ENCODE results near the gene OSCAR.
"Not testable (repeated sequence)": the region's sequence is repeated elsewhere in the genome, so short reads cannot be mapped to it uniquely, and the experiment has no call there.

Gene OSCAR

GRCh38 chr19:54124393-54124792, 23.8 kb upstream of the OSCAR start:
- DNase-seq, result no peak

- no peak for DNase-seq
These were observed 23.1 kb upstream of the OSCAR start for GRCh38 chr19:54123682-54124081.

- DNase-seq, result no peak
These were observed 20.7 kb upstream of the OSCAR start for GRCh38 chr19:54121259-54121658.

GRCh38 chr19:54115109-54116063, 14.8 kb upstream of the OSCAR start, which contains the start of the genes PRPF31 and TFPT:
Gene PRPF31 (plus strand): TSS chr19:54115754. CDS start chr19:54118279, 2,525 bp downstream.
Gene TFPT (minus strand): TSS chr19:54115657. CDS start chr19:54115269, 388 bp downstream.
- DNase-seq, result peak; percentile 96

GRCh38 chr19:54114340-54115108, 13.9 kb upstream of the OSCAR start:
- DNase-seq, result peak in 1 of 2 donors; percentile 20

GRCh38 chr19:54109651-54110050, 9.0 kb upstream of the OSCAR start:
- DNase-seq, result no peak

- DNase-seq, result no peak
These were observed 7.9 kb upstream of the OSCAR start for GRCh38 chr19:54108496-54108895.

DNA sequence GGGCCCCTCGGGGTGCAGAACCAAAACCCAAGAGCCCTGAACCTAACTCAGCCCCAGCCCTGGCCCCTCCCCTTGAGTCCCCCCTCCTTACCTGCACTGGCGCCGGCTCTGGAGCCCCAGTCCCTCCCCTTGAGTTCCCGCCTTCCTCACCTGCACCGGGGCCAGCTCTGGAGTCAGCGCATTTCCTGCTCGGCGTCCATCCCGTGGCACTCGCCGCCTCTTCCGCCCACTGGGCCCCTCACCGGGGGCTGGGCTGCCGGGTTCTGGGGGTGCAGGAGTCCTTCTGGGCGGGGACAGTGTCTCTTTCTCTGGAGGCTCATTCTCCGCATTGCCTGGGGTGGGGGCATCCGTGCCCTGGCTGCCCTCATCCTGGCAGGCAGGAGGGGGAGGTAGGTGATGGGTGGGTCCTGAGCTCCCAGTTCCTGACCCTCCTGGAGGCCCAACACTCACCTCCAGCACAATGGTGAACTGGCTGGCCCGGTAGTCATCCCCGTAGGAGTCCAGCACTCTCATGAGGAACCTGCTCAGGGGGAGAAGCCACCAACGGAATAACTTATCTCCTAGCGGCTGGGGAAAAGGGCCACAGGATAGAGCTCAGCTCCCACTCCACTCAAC, 7.4 kb upstream of the OSCAR start:
- no peak for DNase-seq

DNA sequence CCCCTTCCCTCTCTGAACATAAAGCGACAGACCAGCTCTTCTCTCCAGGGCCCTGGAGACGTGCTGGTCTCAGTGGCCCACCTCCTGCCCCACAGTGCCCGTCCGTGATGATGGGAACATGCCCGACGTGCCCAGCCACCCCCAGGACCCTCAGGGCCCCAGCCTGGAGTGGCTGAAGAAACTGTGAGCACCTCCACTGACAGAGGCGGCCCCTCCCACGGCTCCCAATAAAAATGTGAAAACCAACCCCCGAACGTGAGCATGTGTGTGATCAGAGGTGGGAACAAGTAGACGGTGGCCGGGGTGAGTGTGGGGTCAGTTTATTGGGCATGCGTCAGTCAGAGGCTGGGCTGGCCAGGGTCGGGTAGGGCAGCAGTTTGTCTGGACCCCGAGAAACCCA, 6.1 kb upstream of the OSCAR start:
- no peak for DNase-seq

- no peak for DNase-seq
These were observed 5.2 kb upstream of the OSCAR start for GRCh38 chr19:54105796-54106195.

DNA sequence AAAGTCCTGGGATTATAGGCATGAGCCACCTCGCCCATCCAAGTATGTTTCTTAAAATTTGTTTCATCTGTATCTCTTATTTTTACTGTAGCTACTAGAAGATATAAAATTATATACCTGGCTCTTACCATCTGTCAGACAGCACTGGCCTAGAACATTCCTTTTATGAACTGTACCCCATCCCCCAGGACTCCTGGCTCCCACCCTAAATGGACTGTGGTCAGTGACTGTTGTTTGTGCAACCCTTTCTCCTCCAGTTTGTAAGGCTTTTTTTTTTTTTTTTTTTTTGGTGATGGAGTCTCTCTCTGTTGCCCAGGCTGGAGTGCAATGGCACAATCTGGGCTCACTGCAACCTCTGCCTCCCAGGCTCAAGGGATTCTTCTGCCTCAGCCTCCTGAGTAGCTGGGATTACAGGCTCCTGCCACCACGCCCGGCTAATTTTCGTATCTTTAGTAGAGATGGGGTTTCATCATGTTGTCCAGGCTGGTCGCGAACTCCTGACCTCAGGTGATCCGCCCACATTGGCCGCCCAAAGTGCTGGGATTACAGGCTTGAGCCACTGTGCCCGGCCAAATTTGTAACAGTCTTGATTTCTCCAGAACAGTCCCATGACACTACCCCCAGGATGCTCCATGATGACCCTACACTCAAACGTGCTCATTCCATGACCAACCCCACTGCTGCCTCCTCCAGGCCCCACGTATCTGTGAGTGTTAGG, 4.6 kb upstream of the OSCAR start:
- no peak for DNase-seq

GRCh38 chr19:54102421-54103169, 2.0 kb upstream of the OSCAR start, which contains the start of gene NDUFA3:
Gene NDUFA3 (plus strand): TSS chr19:54102855. CDS start chr19:54102879, 24 bp downstream.
- DNase-seq, result peak; percentile 94 to 96

- not testable (repeated sequence) for DNase-seq
These were observed 724 bp downstream of the OSCAR start for GRCh38 chr19:54099903-54100255.

DNA sequence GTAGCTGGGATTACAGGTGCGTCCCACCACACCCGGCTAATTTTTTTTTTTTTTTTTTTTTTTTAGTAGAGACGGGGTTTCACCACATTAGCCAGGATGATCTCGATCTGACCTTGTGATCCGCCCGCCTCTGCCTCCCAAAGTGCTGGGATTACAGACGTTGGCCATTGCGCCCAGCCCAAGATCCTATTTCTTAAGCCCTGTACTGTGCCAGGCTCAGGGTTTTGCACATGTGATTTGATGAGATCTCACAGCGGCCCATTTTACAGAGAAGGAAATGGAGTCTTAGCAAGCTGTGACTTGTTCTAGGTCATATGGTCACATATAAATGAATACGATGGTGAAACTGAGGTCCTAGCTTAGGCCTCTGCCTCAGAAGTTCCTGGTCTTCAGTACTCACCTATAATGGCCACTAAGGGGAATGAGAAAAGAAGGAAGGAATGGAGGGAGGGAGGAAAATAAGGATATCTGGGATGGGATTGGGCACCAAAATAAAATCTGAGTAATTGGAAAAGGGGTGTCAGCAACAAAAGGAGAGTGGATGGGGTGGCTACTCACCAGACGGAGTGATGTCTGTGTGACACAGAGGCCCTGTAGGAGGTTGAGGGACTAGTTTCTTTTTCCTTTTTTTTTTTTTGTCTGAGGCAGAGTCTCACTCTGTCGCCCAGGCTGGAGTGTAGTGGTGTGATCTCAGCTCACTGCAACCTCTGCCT, 1.3 kb downstream of the OSCAR start:
- DNase-seq, result no peak

DNA sequence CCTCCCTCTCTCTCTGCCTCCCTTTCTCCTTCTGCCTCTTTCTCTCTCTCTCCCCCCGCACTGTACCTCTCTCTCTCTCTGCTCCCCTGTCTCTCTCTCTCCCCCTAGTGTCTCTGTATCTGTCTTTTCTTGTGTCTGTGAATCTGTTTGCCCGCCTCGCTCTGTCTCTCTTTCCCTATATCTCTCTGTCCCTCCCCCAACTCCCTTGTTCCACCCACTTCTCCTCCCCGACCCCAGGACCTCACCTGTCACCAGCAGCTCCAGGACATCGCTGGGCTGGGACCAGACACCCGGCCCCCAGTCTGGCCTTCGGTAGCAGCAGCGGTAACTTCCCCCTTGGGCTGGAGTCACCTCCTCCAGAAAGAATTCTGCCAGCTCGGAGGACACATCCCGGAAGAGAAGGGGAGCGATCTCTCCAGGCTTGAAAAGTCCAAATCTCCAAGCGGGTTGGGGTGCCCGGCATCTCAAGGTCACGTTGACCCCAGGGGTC, 3.9 kb downstream of the OSCAR start:
- no peak for DNase-seq

- not testable (repeated sequence) for DNase-seq
These were observed 4.6 kb downstream of the OSCAR start for GRCh38 chr19:54095859-54096616.

DNA sequence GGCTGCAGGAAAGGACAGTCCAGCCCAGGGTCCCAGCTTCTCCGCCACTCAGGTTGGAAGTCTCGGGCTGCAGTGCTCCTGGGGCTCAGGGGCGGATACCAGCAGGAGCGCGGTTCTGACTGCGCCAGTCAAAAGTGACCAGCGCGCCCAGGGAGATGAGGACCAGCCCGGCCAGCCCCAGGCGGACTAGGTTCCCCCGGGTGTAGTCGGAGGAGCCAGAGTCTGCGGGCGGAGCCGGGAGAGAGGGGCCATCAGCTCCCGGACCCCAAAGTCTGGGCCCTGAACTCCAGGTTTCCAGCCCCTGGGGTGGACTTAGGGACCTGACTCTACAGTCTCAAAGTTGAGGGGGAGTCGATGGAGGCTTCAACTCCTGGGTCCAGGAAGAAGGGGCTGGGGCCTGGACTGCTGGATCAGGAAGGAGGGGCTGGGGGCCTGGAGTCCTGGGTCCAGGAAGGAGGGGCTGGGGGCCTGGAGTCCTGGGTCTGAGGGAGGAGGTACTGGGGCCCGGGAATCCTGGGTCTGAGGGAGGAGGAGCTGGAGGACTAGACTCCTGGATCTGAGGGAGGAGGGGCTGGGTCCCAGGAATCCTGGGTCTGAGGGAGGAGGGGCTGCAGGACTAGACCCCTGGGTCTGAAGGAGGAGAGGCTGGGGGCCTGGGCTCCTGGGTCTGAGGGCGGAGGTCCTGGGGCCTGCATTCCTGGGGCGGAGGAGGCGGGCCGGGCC, 5.3 kb downstream of the OSCAR start:
- no peak for DNase-seq

- no peak for DNase-seq
These were observed 6.1 kb downstream of the OSCAR start for GRCh38 chr19:54094426-54095000.

- DNase-seq, result no peak
These were observed 16.2 kb downstream of the OSCAR start for GRCh38 chr19:54084410-54084809.

All from hippocampal formation (tissue), 2 donors.